H54 (cell line): Measurements from ENCODE around the gene NUDT19.
"Not testable (repeated sequence)": the region's sequence is repeated elsewhere in the genome, so short reads cannot be mapped to it uniquely, and the experiment has no call there.

Experiments
- DNase-seq: peaks from one replicate; pipeline ENCODE4 v3.0.0; 2011; ENCODE audit warnings: low spot score, mixed read lengths; ENCODE audit not compliant: insufficient read length
- FAIRE-seq: peaks from 3 replicates; lab custom pipeline; 2011; peaks lifted over from hg19 to GRCh38; lab: Jason Lieb, UNC
- POLR2A ChIP-seq: IDR thresholded peaks from 2 replicates; pipeline ENCODE4 v1.6.1; 2011; ENCODE audit warnings: low read depth, mild to moderate bottlenecking, low read length

Gene NUDT19

GRCh38 chr19:32709032-32709431 is 17.4 kb downstream of the NUDT19 start:
- FAIRE-seq (no peak), DNase-seq (no peak)
- no peak for TF ChIP-seq POLR2A

- no peak for TF ChIP-seq POLR2A
- FAIRE-seq (no peak), DNase-seq (no peak)
These were observed 20.1 kb downstream of the NUDT19 start for GRCh38 chr19:32711747-32712146.

- not testable (repeated sequence) for FAIRE-seq
These were observed 24.6 kb downstream of the NUDT19 start for GRCh38 chr19:32716203-32716602.

GRCh38 chr19:32717496-32717895 is 25.9 kb downstream of the NUDT19 start:
- TF ChIP-seq POLR2A = no peak
- DNase-seq (no peak), FAIRE-seq (no peak)

More at GRCh38 chr19:32716203-32716602, 24.6 kb downstream of the NUDT19 start:
- DNase-seq = not testable (repeated sequence)

GRCh38 chr19:32718286-32718685 is 26.7 kb downstream of the NUDT19 start:
- FAIRE-seq = no peak
- DNase-seq = no peak

GRCh38 chr19:32719611-32720059 is 28.0 kb downstream of the NUDT19 start, which contains the start of gene TDRD12:
Gene TDRD12 (plus strand): TSS chr19:32719767. CDS start chr19:32720073, 306 bp downstream.
- no peak for DNase-seq
- no peak for TF ChIP-seq POLR2A
- FAIRE-seq = no peak

More at GRCh38 chr19:32718286-32718685, 26.7 kb downstream of the NUDT19 start:
- no peak for TF ChIP-seq POLR2A

- FAIRE-seq (no peak), DNase-seq (no peak)
- TF ChIP-seq POLR2A = no peak
These were observed 28.8 kb downstream of the NUDT19 start for GRCh38 chr19:32720216-32720935.

GRCh38 chr19:32720936-32721250 is 29.3 kb downstream of the NUDT19 start:
- no peak for TF ChIP-seq POLR2A
- FAIRE-seq = no peak
- DNase-seq = no peak

GRCh38 chr19:32735936-32736335 is 44.3 kb downstream of the NUDT19 start:
- no peak for TF ChIP-seq POLR2A
- DNase-seq (no peak), FAIRE-seq (no peak)

GRCh38 chr19:32743021-32743420 is 51.4 kb downstream of the NUDT19 start:
- no peak for FAIRE-seq
- no peak for DNase-seq
- no peak for TF ChIP-seq POLR2A

GRCh38 chr19:32743447-32743846 is 51.8 kb downstream of the NUDT19 start:
- no peak for FAIRE-seq
- TF ChIP-seq POLR2A = no peak
- no peak for DNase-seq

- TF ChIP-seq POLR2A = no peak
- DNase-seq (no peak), FAIRE-seq (no peak)
These were observed 53.1 kb downstream of the NUDT19 start for GRCh38 chr19:32744555-32745325.

- FAIRE-seq = not testable (repeated sequence)
These were observed 54.1 kb downstream of the NUDT19 start for GRCh38 chr19:32745594-32746251.

GRCh38 chr19:32746631-32747196 is 55.1 kb downstream of the NUDT19 start:
- not testable (repeated sequence) for DNase-seq, FAIRE-seq

More at GRCh38 chr19:32745594-32746251, 54.1 kb downstream of the NUDT19 start:
- not testable (repeated sequence) for DNase-seq
